Epithelial cell of proximal tubule (primary cell): ENCODE measurements around the gene CCT7. TPM values are rescaled to one million over a fixed set of nuclear protein-coding genes. Genes with fewer than 3 reads are reported as not detected.

Source experiments
- DNase-seq: peaks from one replicate; pipeline ENCODE4 v3.0.0-alpha.2; 2011; ENCODE audit warnings: low read depth
- H3K4me3 ChIP-seq: 2 replicates; pipeline ENCODE4 v1.5.1; 2011; ENCODE audit warnings: low read depth, mild to moderate bottlenecking, low read length
- total RNA-seq: library from RNA; depleted of rRNA; stranded (reverse); fragments of >200 nt; gene quantifications from 2 replicates; pipeline ENCODE4 v1.2.3, GENCODE V29; 2015
- TF ChIP-seq, protein P1 (sequence below): conservative IDR thresholded peaks from 2 replicates; pipeline ENCODE4 v1.5.1; 2012; ENCODE audit warnings: low read depth, mild to moderate bottlenecking, low read length

CCT7 gene
- total RNA-seq, 1 donor from 2014 or later: 393 TPM

- DNase-seq: no peak
- H3K4me3 ChIP-seq: peak overlapping the region; percentile 31
- TF ChIP-seq, protein P1, sequence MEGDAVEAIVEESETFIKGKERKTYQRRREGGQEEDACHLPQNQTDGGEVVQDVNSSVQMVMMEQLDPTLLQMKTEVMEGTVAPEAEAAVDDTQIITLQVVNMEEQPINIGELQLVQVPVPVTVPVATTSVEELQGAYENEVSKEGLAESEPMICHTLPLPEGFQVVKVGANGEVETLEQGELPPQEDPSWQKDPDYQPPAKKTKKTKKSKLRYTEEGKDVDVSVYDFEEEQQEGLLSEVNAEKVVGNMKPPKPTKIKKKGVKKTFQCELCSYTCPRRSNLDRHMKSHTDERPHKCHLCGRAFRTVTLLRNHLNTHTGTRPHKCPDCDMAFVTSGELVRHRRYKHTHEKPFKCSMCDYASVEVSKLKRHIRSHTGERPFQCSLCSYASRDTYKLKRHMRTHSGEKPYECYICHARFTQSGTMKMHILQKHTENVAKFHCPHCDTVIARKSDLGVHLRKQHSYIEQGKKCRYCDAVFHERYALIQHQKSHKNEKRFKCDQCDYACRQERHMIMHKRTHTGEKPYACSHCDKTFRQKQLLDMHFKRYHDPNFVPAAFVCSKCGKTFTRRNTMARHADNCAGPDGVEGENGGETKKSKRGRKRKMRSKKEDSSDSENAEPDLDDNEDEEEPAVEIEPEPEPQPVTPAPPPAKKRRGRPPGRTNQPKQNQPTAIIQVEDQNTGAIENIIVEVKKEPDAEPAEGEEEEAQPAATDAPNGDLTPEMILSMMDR: no peak
Observed at GRCh38 chr2:73268366-73268829, 34.3 kb downstream of the CCT7 start.

GRCh38 chr2:73268830-73269685 is 35.0 kb downstream of the CCT7 start:
- peak overlapping the region; percentile 37 for H3K4me3 ChIP-seq
- TF ChIP-seq, protein P1: peak; percentile 16
- DNase-seq: no peak

- DNase-seq: no peak
- TF ChIP-seq, protein P1: no peak
- H3K4me3 ChIP-seq: peak overlapping the region; percentile 37
Observed at GRCh38 chr2:73269686-73270465, 35.8 kb downstream of the CCT7 start.

- no peak overlapping the region for H3K4me3 ChIP-seq
- no peak for DNase-seq
Observed at GRCh38 chr2:73272270-73272669, 38.2 kb downstream of the CCT7 start.

DNA sequence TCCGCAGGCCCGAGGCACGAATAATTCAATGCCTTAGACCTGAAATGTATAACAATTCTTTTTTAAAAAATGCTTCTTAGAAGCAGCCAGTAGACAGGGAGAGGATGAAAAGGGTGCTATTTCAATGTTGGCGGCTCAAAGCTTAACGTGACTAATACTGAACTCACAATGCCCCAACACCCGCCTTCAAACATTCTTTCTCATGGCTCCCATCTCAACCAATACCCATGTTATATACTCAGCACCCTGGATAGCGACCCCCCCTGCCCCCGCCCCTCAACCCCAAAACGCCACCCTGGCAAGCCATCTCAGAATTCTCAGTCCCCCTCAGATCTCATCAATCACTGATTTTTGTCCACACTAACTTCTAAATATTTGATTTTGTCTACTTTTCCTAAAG is 45.7 kb downstream of the CCT7 start:
- TF ChIP-seq, protein P1: no peak
- H3K4me3 ChIP-seq: no peak overlapping the region
- DNase-seq: no peak

More at GRCh38 chr2:73272270-73272669, 38.2 kb downstream of the CCT7 start:
- TF ChIP-seq, protein P1: no peak

GRCh38 chr2:73281244-73281643 is 47.1 kb downstream of the CCT7 start:
- DNase-seq: no peak
- TF ChIP-seq, protein P1: no peak
- H3K4me3 ChIP-seq: no peak overlapping the region
